Neural cell (in vitro differentiated cells): ENCODE results near the gene OR10D3. TPM values are rescaled to one million over a fixed set of nuclear protein-coding genes. Genes with fewer than 3 reads are reported as not detected.

Experiments
- H2AFZ ChIP-seq: fragments of 200-600, 300-800 bp; sonication (generic), shearing (Covaris generic); 2 replicates; pipeline ENCODE4 v1.6.0; 2014; ENCODE audit warnings: low read depth, mild to moderate bottlenecking, antibody characterized with exemption, low read length, moderate library complexity
- H3F3A ChIP-seq: fragments of 200-600 bp; shearing (Covaris generic); 2 replicates; pipeline ENCODE4 v1.6.1; 2016; ENCODE audit warnings: mild to moderate bottlenecking, moderate library complexity, mixed read lengths, antibody characterized with exemption, low read length; ENCODE audit not compliant: insufficient read depth, poor library complexity, severe bottlenecking
- H3K27ac ChIP-seq: fragments of 200-600, 300-800 bp; sonication (generic), shearing (Covaris generic); 2 replicates; pipeline ENCODE4 v1.5.1; 2014; ENCODE audit warnings: mild to moderate bottlenecking, low read length, moderate library complexity
- H3K27me3 ChIP-seq: fragments of 300-800, 200-600 bp; sonication (generic), shearing (Covaris generic); 2 replicates; pipeline ENCODE4 v1.6.0; 2014; ENCODE audit warnings: mild to moderate bottlenecking, low read depth, low read length, moderate library complexity; ENCODE audit not compliant: insufficient read depth
- H3K36me3 ChIP-seq: fragments of 300-800, 200-600 bp; sonication (generic), shearing (Covaris generic); 2 replicates; pipeline ENCODE4 v1.5.1; 2014; ENCODE audit warnings: mild to moderate bottlenecking, antibody characterized with exemption, low read length, moderate library complexity; ENCODE audit not compliant: insufficient read depth
- H3K4me2 ChIP-seq: fragments of 300-800, 200-600 bp; sonication (generic), shearing (Covaris generic); 2 replicates; pipeline ENCODE4 v1.6.0; 2014; ENCODE audit warnings: mild to moderate bottlenecking, low read length
- H3K4me3 ChIP-seq: fragments of 300-800, 200-600 bp; sonication (generic), shearing (Covaris generic); 2 replicates; pipeline ENCODE4 v1.5.1; 2014; ENCODE audit warnings: mild to moderate bottlenecking, low read length, moderate library complexity
- H3K79me2 ChIP-seq: fragments of 200-600 bp; shearing (Covaris generic); replicated peaks from 2 replicates; pipeline ENCODE4 v1.6.0; 2014; ENCODE audit warnings: mild to moderate bottlenecking, low read length, moderate library complexity; ENCODE audit not compliant: insufficient read depth
- H3K9ac ChIP-seq: fragments of 300-800, 200-600 bp; sonication (generic), shearing (Covaris generic); 2 replicates; pipeline ENCODE4 v1.6.1; 2016; ENCODE audit warnings: mild to moderate bottlenecking, low read length, mixed read lengths
- H3K9me2 ChIP-seq: fragments of 200-600 bp; shearing (Covaris generic); 2 replicates; pipeline ENCODE4 v1.6.1; 2016; ENCODE audit warnings: mild to moderate bottlenecking, low read length, mixed read lengths; ENCODE audit not compliant: insufficient read depth
- H3K9me3 ChIP-seq: fragments of 200-600, 300-800 bp; sonication (generic), shearing (Covaris generic); 2 replicates; pipeline ENCODE4 v1.6.1; 2016; ENCODE audit warnings: mild to moderate bottlenecking, mixed run types, low read length, moderate library complexity, mixed read lengths
- H4K20me1 ChIP-seq: fragments of 200-600 bp; shearing (Covaris generic); 2 replicates; pipeline ENCODE4 v1.6.1; 2016; ENCODE audit warnings: mild to moderate bottlenecking, mixed run types; ENCODE audit not compliant: insufficient read depth
- EP300 ChIP-seq: fragments of 450-650 bp; conservative IDR thresholded peaks from 2 replicates; pipeline ENCODE4 v1.6.1; 2014; ENCODE audit warnings: antibody characterized with exemption, mild to moderate bottlenecking, moderate library complexity; ENCODE audit not compliant: poor library complexity, severe bottlenecking
- EZH2 ChIP-seq: fragments of 200-600, 300-800 bp; shearing (Covaris generic), sonication (generic); IDR thresholded peaks from 2 replicates; pipeline ENCODE4 v1.6.1; 2014; ENCODE audit warnings: antibody characterized with exemption, low read length, borderline replicate concordance, mild to moderate bottlenecking; ENCODE audit not compliant: insufficient read depth, poor library complexity, severe bottlenecking
- MXI1 ChIP-seq: fragments of 450-650 bp; conservative IDR thresholded peaks from 2 replicates; pipeline ENCODE4 v1.6.1; 2014; ENCODE audit warnings: antibody characterized with exemption, mild to moderate bottlenecking; ENCODE audit not compliant: poor library complexity, severe bottlenecking
- POLR2AphosphoS5 ChIP-seq: IDR thresholded peaks from 2 replicates; pipeline ENCODE4 v1.6.1; 2012
- RAD21 ChIP-seq: fragments of 450-650 bp; conservative IDR thresholded peaks from 2 replicates; pipeline ENCODE4 v1.6.1; 2014; ENCODE audit warnings: antibody characterized with exemption, mild to moderate bottlenecking, moderate library complexity
- SMC3 ChIP-seq: fragments of 450-650 bp; conservative IDR thresholded peaks from 2 replicates; pipeline ENCODE4 v1.6.1; 2014; ENCODE audit warnings: antibody characterized with exemption, mild to moderate bottlenecking, moderate library complexity; ENCODE audit not compliant: poor library complexity
- TAF1 ChIP-seq: IDR thresholded peaks from 2 replicates; pipeline ENCODE4 v1.6.1; 2012; ENCODE audit warnings: low read depth
- polyA plus RNA-seq: library from polyadenylated mRNA; depleted of rRNA; stranded (reverse); fragments of >200 nt; gene quantifications from 2 replicates; pipeline ENCODE4 v1.2.3, GENCODE V29; 2014
- TF ChIP-seq, protein P1 (sequence below): IDR thresholded peaks from 2 replicates; pipeline ENCODE4 v1.6.1; 2012; ENCODE audit warnings: borderline replicate concordance
- TF ChIP-seq, protein P2 (sequence below): fragments of 450-650 bp; IDR thresholded peaks from 2 replicates; pipeline ENCODE4 v1.5.1; 2014; ENCODE audit warnings: antibody characterized with exemption, mild to moderate bottlenecking, moderate library complexity; ENCODE audit not compliant: poor library complexity, severe bottlenecking

OR10D3 gene
- polyA plus RNA-seq, 1 donor from 2014 or later = not detected

DNA sequence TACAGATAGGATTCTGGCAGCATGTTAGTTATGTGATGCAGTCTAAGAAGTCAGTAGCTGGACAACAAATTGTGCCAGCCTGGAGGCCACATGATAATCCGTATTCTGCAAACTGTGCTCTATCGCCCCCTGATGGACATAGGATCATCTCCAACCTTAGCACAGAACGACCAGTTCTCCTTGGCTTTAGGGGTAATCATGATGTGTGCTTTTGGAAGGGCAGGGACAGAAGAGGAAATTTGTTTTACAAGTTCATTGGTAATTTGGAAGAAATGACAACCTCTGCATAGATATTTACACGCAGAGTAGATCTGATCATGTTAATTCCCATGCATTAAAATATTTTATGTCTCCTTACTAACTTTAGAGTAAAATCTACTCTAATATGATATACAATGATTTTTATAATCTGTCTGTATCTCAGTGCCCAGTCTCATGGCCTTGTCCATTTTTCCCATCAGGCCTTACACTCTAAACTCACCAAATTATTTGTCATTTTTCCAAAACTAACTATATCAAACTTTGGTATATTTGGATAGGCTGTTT, 12.1 kb downstream of the OR10D3 start:
- H3F3A ChIP-seq = no peaks in the 10 kb centered on the region
- no peak overlapping the region for H2AFZ ChIP-seq
- no peaks in the 10 kb centered on the region for H3K9me2 ChIP-seq
- TF ChIP-seq MXI1 (no peak), EP300 (no peak), POLR2AphosphoS5 (no peak), TAF1 (no peak), EZH2 (no peak), RAD21 (peak; percentile 31), SMC3 (peak; percentile 27)
- TF ChIP-seq, protein P1, sequence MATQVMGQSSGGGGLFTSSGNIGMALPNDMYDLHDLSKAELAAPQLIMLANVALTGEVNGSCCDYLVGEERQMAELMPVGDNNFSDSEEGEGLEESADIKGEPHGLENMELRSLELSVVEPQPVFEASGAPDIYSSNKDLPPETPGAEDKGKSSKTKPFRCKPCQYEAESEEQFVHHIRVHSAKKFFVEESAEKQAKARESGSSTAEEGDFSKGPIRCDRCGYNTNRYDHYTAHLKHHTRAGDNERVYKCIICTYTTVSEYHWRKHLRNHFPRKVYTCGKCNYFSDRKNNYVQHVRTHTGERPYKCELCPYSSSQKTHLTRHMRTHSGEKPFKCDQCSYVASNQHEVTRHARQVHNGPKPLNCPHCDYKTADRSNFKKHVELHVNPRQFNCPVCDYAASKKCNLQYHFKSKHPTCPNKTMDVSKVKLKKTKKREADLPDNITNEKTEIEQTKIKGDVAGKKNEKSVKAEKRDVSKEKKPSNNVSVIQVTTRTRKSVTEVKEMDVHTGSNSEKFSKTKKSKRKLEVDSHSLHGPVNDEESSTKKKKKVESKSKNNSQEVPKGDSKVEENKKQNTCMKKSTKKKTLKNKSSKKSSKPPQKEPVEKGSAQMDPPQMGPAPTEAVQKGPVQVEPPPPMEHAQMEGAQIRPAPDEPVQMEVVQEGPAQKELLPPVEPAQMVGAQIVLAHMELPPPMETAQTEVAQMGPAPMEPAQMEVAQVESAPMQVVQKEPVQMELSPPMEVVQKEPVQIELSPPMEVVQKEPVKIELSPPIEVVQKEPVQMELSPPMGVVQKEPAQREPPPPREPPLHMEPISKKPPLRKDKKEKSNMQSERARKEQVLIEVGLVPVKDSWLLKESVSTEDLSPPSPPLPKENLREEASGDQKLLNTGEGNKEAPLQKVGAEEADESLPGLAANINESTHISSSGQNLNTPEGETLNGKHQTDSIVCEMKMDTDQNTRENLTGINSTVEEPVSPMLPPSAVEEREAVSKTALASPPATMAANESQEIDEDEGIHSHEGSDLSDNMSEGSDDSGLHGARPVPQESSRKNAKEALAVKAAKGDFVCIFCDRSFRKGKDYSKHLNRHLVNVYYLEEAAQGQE = no peak
- TF ChIP-seq, protein P2, sequence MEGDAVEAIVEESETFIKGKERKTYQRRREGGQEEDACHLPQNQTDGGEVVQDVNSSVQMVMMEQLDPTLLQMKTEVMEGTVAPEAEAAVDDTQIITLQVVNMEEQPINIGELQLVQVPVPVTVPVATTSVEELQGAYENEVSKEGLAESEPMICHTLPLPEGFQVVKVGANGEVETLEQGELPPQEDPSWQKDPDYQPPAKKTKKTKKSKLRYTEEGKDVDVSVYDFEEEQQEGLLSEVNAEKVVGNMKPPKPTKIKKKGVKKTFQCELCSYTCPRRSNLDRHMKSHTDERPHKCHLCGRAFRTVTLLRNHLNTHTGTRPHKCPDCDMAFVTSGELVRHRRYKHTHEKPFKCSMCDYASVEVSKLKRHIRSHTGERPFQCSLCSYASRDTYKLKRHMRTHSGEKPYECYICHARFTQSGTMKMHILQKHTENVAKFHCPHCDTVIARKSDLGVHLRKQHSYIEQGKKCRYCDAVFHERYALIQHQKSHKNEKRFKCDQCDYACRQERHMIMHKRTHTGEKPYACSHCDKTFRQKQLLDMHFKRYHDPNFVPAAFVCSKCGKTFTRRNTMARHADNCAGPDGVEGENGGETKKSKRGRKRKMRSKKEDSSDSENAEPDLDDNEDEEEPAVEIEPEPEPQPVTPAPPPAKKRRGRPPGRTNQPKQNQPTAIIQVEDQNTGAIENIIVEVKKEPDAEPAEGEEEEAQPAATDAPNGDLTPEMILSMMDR = peak; percentile 37
- no peak overlapping the region for H3K4me3 ChIP-seq
- H3K36me3 ChIP-seq = no peaks in the 10 kb centered on the region
- H4K20me1 ChIP-seq = no peaks in the 10 kb centered on the region
- H3K9ac ChIP-seq = no peak overlapping the region
- H3K27ac ChIP-seq = no peak overlapping the region
- no peaks in the 10 kb centered on the region for H3K9me3 ChIP-seq
- H3K4me2 ChIP-seq = no peak overlapping the region
- no peaks in the 10 kb centered on the region for H3K79me2 ChIP-seq
- no peaks in the 10 kb centered on the region for H3K27me3 ChIP-seq

DNA sequence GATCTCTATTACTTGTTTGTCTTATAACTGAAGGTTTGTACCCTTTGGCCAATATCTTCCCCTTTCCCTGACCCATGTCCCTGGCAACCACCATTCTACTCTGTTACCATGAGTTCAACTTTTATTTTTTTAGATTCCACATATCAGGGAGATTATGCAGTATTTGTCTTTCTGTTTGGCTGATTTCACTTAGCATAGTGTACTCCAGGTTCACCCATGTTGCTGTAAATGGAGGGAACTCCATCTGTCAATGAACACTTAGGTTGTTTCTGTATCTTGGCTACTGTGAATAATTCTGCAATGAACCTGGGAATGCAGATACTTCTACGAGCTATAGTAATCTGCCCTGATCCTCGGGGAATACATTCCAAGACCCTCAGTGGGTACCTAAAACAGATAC, 14.9 kb downstream of the OR10D3 start:
- no peak overlapping the region for H3K4me3 ChIP-seq
- no peak overlapping the region for H3K27ac ChIP-seq
- H3K27me3 ChIP-seq = no peaks in the 10 kb centered on the region
- no peaks in the 10 kb centered on the region for H3K79me2 ChIP-seq
- H3K9me3 ChIP-seq = no peaks in the 10 kb centered on the region
- no peak overlapping the region for H3K4me2 ChIP-seq
- H2AFZ ChIP-seq = no peak overlapping the region
- no peak overlapping the region for H3K9ac ChIP-seq
- no peaks in the 10 kb centered on the region for H3K9me2 ChIP-seq
- no peaks in the 10 kb centered on the region for H4K20me1 ChIP-seq
- no peaks in the 10 kb centered on the region for H3F3A ChIP-seq
- TF ChIP-seq POLR2AphosphoS5 = no peak
- TF ChIP-seq, protein P1 = no peak
- no peak for TF ChIP-seq EZH2
- no peak for TF ChIP-seq MXI1
- no peak for TF ChIP-seq TAF1
- no peak for TF ChIP-seq RAD21
- TF ChIP-seq SMC3 = no peak
- no peak for TF ChIP-seq EP300
- TF ChIP-seq, protein P2 = no peak
- H3K36me3 ChIP-seq = no peaks in the 10 kb centered on the region
